GM21360 (cell line): ENCODE measurements around the gene REST.

ENCODE experiments used
- ATAC-seq: cut with Tn5 transposase; IDR thresholded peaks from one replicate; pipeline ENCODE4 v1.9.1; 2021; ENCODE audit warnings: mild to moderate bottlenecking, moderate library complexity; ENCODE audit not compliant: unreplicated experiment

The REST gene

GRCh38 chr4:56976837-56977320, 69.2 kb downstream of the REST start:
- peak; percentile 24 for ATAC-seq

- ATAC-seq = peak; percentile 78
Measured at GRCh38 chr4:56977321-56978012, 69.8 kb downstream of the REST start, which contains the start of gene NOA1. Gene NOA1, minus strand, starts transcription at chr4:56977606. Its CDS starts 21 bp downstream, at chr4:56977585.

- ATAC-seq = peak; percentile 50
Measured at GRCh38 chr4:56978750-56979303, 71.1 kb downstream of the REST start, which contains the start of gene POLR2B. Gene POLR2B, plus strand, starts transcription at chr4:56978896. Its CDS starts 90 bp downstream, at chr4:56978986.

GRCh38 chr4:56979421-56980072, 71.8 kb downstream of the REST start:
- no peak for ATAC-seq

GRCh38 chr4:56981795-56982201, 74.1 kb downstream of the REST start:
- ATAC-seq = no peak

DNA sequence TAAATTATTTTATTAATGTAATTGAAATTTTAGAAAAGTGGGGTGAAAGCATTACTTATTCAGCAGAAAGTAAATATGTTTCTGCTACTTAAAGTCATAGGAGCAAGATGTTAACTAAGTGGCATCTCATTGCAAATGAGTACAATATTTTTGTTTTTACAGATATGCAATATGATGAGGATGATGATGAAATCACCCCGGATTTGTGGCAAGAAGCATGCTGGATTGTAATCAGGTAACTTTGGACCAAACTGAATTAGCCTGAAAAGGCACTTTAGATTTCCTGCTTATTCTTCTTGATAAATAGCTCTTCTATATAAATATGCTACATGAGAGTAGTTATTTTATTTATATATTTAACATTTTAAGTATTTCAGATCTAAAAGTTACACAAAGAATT, 78.5 kb downstream of the REST start:
- no peak for ATAC-seq

GRCh38 chr4:56986952-56987351, 79.3 kb downstream of the REST start:
- no peak for ATAC-seq

GRCh38 chr4:56990109-56990905, 82.6 kb downstream of the REST start:
- ATAC-seq = no peak

DNA sequence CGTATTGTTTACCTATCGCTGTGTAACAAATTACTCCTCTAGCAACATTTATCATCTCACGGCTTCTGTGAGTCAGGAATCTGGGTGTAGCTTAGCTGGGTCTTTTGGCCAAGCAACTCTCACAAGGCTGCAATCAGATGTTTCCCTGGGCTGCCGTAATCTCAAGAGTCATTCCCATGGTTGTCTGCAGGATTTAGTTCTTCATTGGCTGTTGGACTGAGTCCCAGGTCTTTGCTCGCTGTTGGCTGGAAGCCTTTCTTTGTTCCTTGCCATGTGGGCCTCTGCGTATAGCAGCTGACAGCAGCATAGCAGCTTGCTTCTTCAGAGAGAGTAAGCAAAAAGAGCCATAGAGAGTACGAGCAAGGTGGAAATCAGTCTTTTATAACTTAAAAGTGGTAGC, 87.8 kb downstream of the REST start:
- ATAC-seq = no peak

GRCh38 chr4:56999751-57000150, 92.1 kb downstream of the REST start:
- ATAC-seq = no peak

GRCh38 chr4:57013543-57014120, 105.9 kb downstream of the REST start:
- ATAC-seq = no peak
